IMR-90 (cell line): ENCODE results near the gene SRC. TPM values are rescaled to one million over a fixed set of nuclear protein-coding genes. Genes with fewer than 3 reads are reported as not detected.

Experiments used
- ATAC-seq: fragments of 200-7000 bp; cut with Tn5 transposase; 2 replicates; pipeline ENCODE4 v1.9.1; 2020; ENCODE audit warnings: low read depth, mild to moderate bottlenecking, moderate library complexity
- BruUV-seq: library from RNA; stranded (reverse); fragments of 400-500 nt; replicated peaks from 2 replicates; lab custom pipeline; 2021; lab: Mats Ljungman, UMichigan
- CTCF ChIA-PET: fragments of 300-600 bp; formaldehyde crosslinking; extraction: SDS; loops from one replicate; lab custom pipeline; 2021; ENCODE audit warnings: antibody characterized with exemption; lab: Yijun Ruan, JAX
- POLR2A ChIA-PET: fragments of 300-600 bp; sonication (Branson Sonifier 250); formaldehyde crosslinking; loops from one replicate; lab custom pipeline; 2022; ENCODE audit warnings: antibody characterized with exemption; ENCODE audit not compliant: unreplicated experiment; lab: Charles Lee
- DNase-seq: peaks from one replicate; pipeline ENCODE4 v3.0.0; 2013
- H2AFZ ChIP-seq: replicated peaks from 2 replicates; pipeline ENCODE3; 2013; ENCODE audit warnings: low read length, mild to moderate bottlenecking; ENCODE audit not compliant: poor library complexity
- H2AK5ac ChIP-seq: 2 replicates; pipeline ENCODE4 v1.6.1; 2013; ENCODE audit warnings: low read depth, low read length, inconsistent platforms
- H2AK9ac ChIP-seq: replicated peaks from 2 replicates; pipeline ENCODE3; 2013; ENCODE audit warnings: mild to moderate bottlenecking, low read depth, low read length, moderate library complexity; ENCODE audit not compliant: poor library complexity
- H2BK120ac ChIP-seq: 2 replicates; pipeline ENCODE4 v1.6.1; 2013; ENCODE audit warnings: low read depth, low read length, inconsistent platforms
- H2BK15ac ChIP-seq: 3 replicates; pipeline ENCODE4 v1.6.1; 2013; ENCODE audit warnings: low read depth, low read length, inconsistent platforms
- H2BK20ac ChIP-seq: 2 replicates; pipeline ENCODE4 v1.6.1; 2013; ENCODE audit warnings: low read depth, mild to moderate bottlenecking, inconsistent platforms, low read length, moderate library complexity
- H2BK5ac ChIP-seq: 2 replicates; pipeline ENCODE4 v1.6.1; 2013; ENCODE audit warnings: mild to moderate bottlenecking, low read depth, low read length, inconsistent platforms; ENCODE audit not compliant: poor library complexity, severe bottlenecking
- H3K14ac ChIP-seq: replicated peaks from 2 replicates; pipeline ENCODE4 v1.6.1; 2013; ENCODE audit warnings: low read depth, low read length, inconsistent platforms
- H3K18ac ChIP-seq: 2 replicates; pipeline ENCODE4 v1.6.1; 2013; ENCODE audit warnings: low read depth, low read length, control low read depth
- H3K23ac ChIP-seq: 2 replicates; pipeline ENCODE4 v1.6.1; 2013; ENCODE audit warnings: low read depth, low read length, inconsistent platforms
- H3K27ac ChIP-seq: 2 replicates; pipeline ENCODE4 v1.5.1; 2013; ENCODE audit warnings: mild to moderate bottlenecking, control low read depth, low read length; ENCODE audit not compliant: insufficient read depth
- H3K27me3 ChIP-seq: 2 replicates; pipeline ENCODE4 v1.6.1; 2013; ENCODE audit warnings: low read length; ENCODE audit not compliant: control insufficient read depth, insufficient read depth
- H3K36me3 ChIP-seq: 2 replicates; pipeline ENCODE4 v1.6.1; 2013; ENCODE audit warnings: low read length, mixed read lengths; ENCODE audit not compliant: control insufficient read depth, insufficient read depth
- H3K4ac ChIP-seq: 2 replicates; pipeline ENCODE4 v1.6.1; 2013; ENCODE audit warnings: low read depth, low read length, inconsistent platforms
- H3K4me1 ChIP-seq: 2 replicates; pipeline ENCODE4 v1.6.1; 2013; ENCODE audit warnings: low read length, mixed read lengths; ENCODE audit not compliant: control insufficient read depth, insufficient read depth
- H3K4me2 ChIP-seq: 2 replicates; pipeline ENCODE4 v1.6.1; 2013; ENCODE audit warnings: low read depth, mild to moderate bottlenecking, control low read depth, low read length, moderate library complexity
- H3K4me3 ChIP-seq: 2 replicates; pipeline ENCODE4 v1.5.1; 2013; ENCODE audit warnings: low read depth, mild to moderate bottlenecking, control low read depth, low read length, moderate library complexity; ENCODE audit not compliant: insufficient read depth
- H3K56ac ChIP-seq: 2 replicates; pipeline ENCODE4 v1.6.1; 2013; ENCODE audit warnings: low read length, inconsistent platforms; ENCODE audit not compliant: insufficient read depth; ENCODE audit errors: extremely low read depth
- H3K79me1 ChIP-seq, 2 experiments: 2 replicates each; pipeline ENCODE4 v1.6.1; 2013; ENCODE audit warnings: low read length in 2 of 2, inconsistent platforms in 1 of 2, low read depth in 1 of 2
- H3K9ac ChIP-seq: 2 replicates; pipeline ENCODE4 v1.6.1; 2013; ENCODE audit warnings: low read depth, low read length, control low read depth
- H3K9me1 ChIP-seq: 2 replicates; pipeline ENCODE4 v1.6.1; 2013; ENCODE audit warnings: low read length, inconsistent platforms; ENCODE audit not compliant: insufficient read depth
- H3K9me3 ChIP-seq: 2 replicates; pipeline ENCODE4 v1.6.1; 2013; ENCODE audit warnings: low read length; ENCODE audit not compliant: control insufficient read depth, insufficient read depth
- H4K20me1 ChIP-seq: 2 replicates; pipeline ENCODE4 v1.6.1; 2013; ENCODE audit warnings: low read length, inconsistent platforms; ENCODE audit not compliant: insufficient read depth
- H4K5ac ChIP-seq: 2 replicates; pipeline ENCODE4 v1.6.1; 2013; ENCODE audit warnings: mild to moderate bottlenecking, low read depth, low read length, control low read depth
- H4K8ac ChIP-seq, 2 experiments: 2 replicates each; pipeline ENCODE4 v1.6.1; 2013; ENCODE audit warnings: low read depth in 2 of 2, low read length in 2 of 2, control low read depth in 1 of 2, inconsistent platforms in 1 of 2
- H4K91ac ChIP-seq: 2 replicates; pipeline ENCODE4 v1.6.1; 2013; ENCODE audit warnings: low read depth, low read length, inconsistent platforms; ENCODE audit not compliant: insufficient read depth
- BHLHE40 ChIP-seq: fragments of 150-350 bp; IDR thresholded peaks from 2 replicates; pipeline ENCODE4 v1.6.1; 2016; ENCODE audit warnings: mild to moderate bottlenecking, low read depth, low read length
- CEBPB ChIP-seq: IDR thresholded peaks from 2 replicates; pipeline ENCODE4 v1.6.1; 2012; ENCODE audit warnings: low read depth, low read length, improper control_type of control experiment
- CHD1 ChIP-seq: IDR thresholded peaks from 2 replicates; pipeline ENCODE4 v1.6.1; 2012; ENCODE audit warnings: low read depth, low read length, improper control_type of control experiment
- CTCF ChIP-seq: conservative IDR thresholded peaks from 2 replicates; pipeline ENCODE4 v1.5.1; 2012; ENCODE audit warnings: mild to moderate bottlenecking, low read depth, low read length, improper control_type of control experiment
- ELK1 ChIP-seq: fragments of 150-350 bp; IDR thresholded peaks from 2 replicates; pipeline ENCODE4 v1.6.1; 2016; ENCODE audit warnings: low read depth, mild to moderate bottlenecking, low read length, moderate library complexity, borderline replicate concordance
- FOS ChIP-seq: fragments of 150-350 bp; IDR thresholded peaks from 2 replicates; pipeline ENCODE4 v1.6.1; 2016; ENCODE audit warnings: low read depth, low read length
- MAFK ChIP-seq: IDR thresholded peaks from 2 replicates; pipeline ENCODE4 v1.6.1; 2012; ENCODE audit warnings: low read depth, low read length, improper control_type of control experiment
- MAZ ChIP-seq: IDR thresholded peaks from 2 replicates; pipeline ENCODE4 v1.6.1; 2012; ENCODE audit warnings: low read depth, mild to moderate bottlenecking, low read length, improper control_type of control experiment, moderate library complexity, borderline replicate concordance
- MXI1 ChIP-seq: IDR thresholded peaks from 2 replicates; pipeline ENCODE4 v1.6.1; 2012; ENCODE audit warnings: low read depth, mild to moderate bottlenecking, low read length, moderate library complexity, borderline replicate concordance
- NFE2L2 ChIP-seq: fragments of 150-350 bp; IDR thresholded peaks from 2 replicates; pipeline ENCODE4 v1.6.1; 2016; ENCODE audit warnings: low read depth, mild to moderate bottlenecking, low read length
- POLR2A ChIP-seq: IDR thresholded peaks from 2 replicates; pipeline ENCODE4 v1.6.1; 2012; ENCODE audit warnings: mild to moderate bottlenecking, low read depth, low read length
- RAD21 ChIP-seq: IDR thresholded peaks from 2 replicates; pipeline ENCODE4 v1.6.1; 2012; ENCODE audit warnings: low read length, improper control_type of control experiment
- RCOR1 ChIP-seq: IDR thresholded peaks from 2 replicates; pipeline ENCODE4 v1.6.1; 2012; ENCODE audit warnings: mild to moderate bottlenecking, low read length, improper control_type of control experiment; ENCODE audit not compliant: insufficient replicate concordance
- RFX5 ChIP-seq: IDR thresholded peaks from 2 replicates; pipeline ENCODE4 v1.8.0; 2012; ENCODE audit warnings: low read depth, mild to moderate bottlenecking, low read length, moderate library complexity
- SMC3 ChIP-seq: fragments of 150-350 bp; IDR thresholded peaks from 2 replicates; pipeline ENCODE4 v1.6.1; 2016; ENCODE audit warnings: low read depth, mild to moderate bottlenecking, antibody characterized with exemption, low read length, moderate library complexity
- USF2 ChIP-seq: fragments of 150-350 bp; IDR thresholded peaks from 2 replicates; pipeline ENCODE4 v1.6.1; 2017; ENCODE audit warnings: mild to moderate bottlenecking, antibody characterized with exemption, low read length, low read depth
- WGBS, 2 experiments: methylation state at CpG; one replicate each; pipeline versions ENCODE4 v1.1.5 to v1.1.7; 2013; ENCODE audit warnings: missing lambda C conversion rate in 2 of 2; ENCODE audit not compliant: insufficient read length in 1 of 2; ENCODE audit errors: extremely low coverage in 2 of 2; 5-methylcytosine and 5-hydroxymethylcytosine counted together
- dilution Hi-C: fragments of 300-500 bp; cut with HindIII; formaldehyde crosslinking; loops from one replicate; pipeline ENCODE4 v1.14.3; 2018; ENCODE audit warnings: low sequenced_read_pairs; ENCODE audit not compliant: unreplicated experiment
- in situ Hi-C: fragments of 300-500 bp; cut with MboI; formaldehyde crosslinking; loops from 3 replicates; pipeline ENCODE4 v1.14.3; 2019; ENCODE audit warnings: low sequenced_read_pairs, inconsistent platforms, mixed read lengths
- intact Hi-C: fragments of 100-400 bp; cut with micrococcal nuclease; formaldehyde crosslinking; loops from 2 replicates; pipeline ENCODE4 v1.10.0; 2022
- polyA plus RNA-seq, 3 experiments: library from polyadenylated mRNA; depleted of rRNA; stranded (reverse); fragments of >200 nt; gene quantifications; 2 replicates each; pipeline ENCODE4 v1.2.3, GENCODE V29; 2012; ENCODE audit warnings: low replicate concordance in 1 of 3
- total RNA-seq: library from RNA; depleted of rRNA; stranded (reverse); fragments of >200 nt; gene quantifications from 2 replicates; pipeline ENCODE4 v1.2.3, GENCODE V29; 2012

Gene SRC
- total and polyA plus RNA-seq, 2 of the 4 experiments (the other 2 are of a cell fraction): 7.0 to 24.2 TPM

- ATAC-seq: no peak
- Histone ChIP-seq H2BK15ac (no peak overlapping the region), H3K9me3 (peaks cover 20% of the 10 kb centered on the region), H3K4me2 (no peak overlapping the region), H3K18ac (no peak overlapping the region), H2AK9ac (no peak overlapping the region), H3K27me3 (peaks cover 29% of the 10 kb centered on the region), H4K20me1 (no peaks in the 10 kb centered on the region), H3K79me1 (no peaks in the 10 kb centered on the region), H4K8ac (no peak overlapping the region), H3K4me1 (no peaks in the 10 kb centered on the region), H3K9ac (no peak overlapping the region), H2AFZ (no peak overlapping the region), H3K36me3 (no peaks in the 10 kb centered on the region), H3K23ac (no peak overlapping the region), H3K56ac (no peak overlapping the region), H2BK5ac (no peak overlapping the region), H3K14ac (no peak overlapping the region), H2BK120ac (no peak overlapping the region), H3K27ac (no peak overlapping the region), H3K4ac (no peak overlapping the region), H2AK5ac (no peak overlapping the region), H4K91ac (no peak overlapping the region), H3K9me1 (no peaks in the 10 kb centered on the region), H3K4me3 (no peak overlapping the region), H4K5ac (no peak overlapping the region), H2BK20ac (no peak overlapping the region)
- dilution Hi-C loops: no loop called here
- intact Hi-C loops: no loop called here
- no peak for TF ChIP-seq SMC3
- no peak for TF ChIP-seq NFE2L2
- TF ChIP-seq RFX5: no peak
- no peak for TF ChIP-seq POLR2A
- no peak for TF ChIP-seq RAD21
- TF ChIP-seq RCOR1: no peak
- TF ChIP-seq ELK1: no peak
- no peak for TF ChIP-seq CHD1
- TF ChIP-seq CTCF: no peak
- TF ChIP-seq MAFK: no peak
- no peak for TF ChIP-seq FOS
- no peak for TF ChIP-seq BHLHE40
- no peak for TF ChIP-seq MAZ
- no peak for TF ChIP-seq CEBPB
- no peak for TF ChIP-seq USF2
- no peak for TF ChIP-seq MXI1
- DNase-seq: no peak
- 64% methylated on average over 2 of the region's 5 CpGs; no CpG with 5 or more reads in 1 of the 2 experiments for WGBS, 2 experiments
- CTCF ChIA-PET: no interaction called here
- no TSS peak for BruUV-seq
- in situ Hi-C loops: no loop called here
- POLR2A ChIA-PET: no interaction called here
Observed at GRCh38 chr20:37453836-37454235, 107.9 kb downstream of the SRC start.
